HL-60 (cell line): ENCODE results near the gene BIK.

Experiments used
- CTCF ChIP-seq: IDR thresholded peaks from one replicate; pipeline ENCODE4 v1.5.1; 2011; ENCODE audit warnings: low read length, control low read depth, inconsistent platforms; ENCODE audit not compliant: insufficient read depth
- GABPA ChIP-seq: IDR thresholded peaks from 2 replicates; pipeline ENCODE4 v1.6.1; 2012; ENCODE audit warnings: low read depth
- POLR2AphosphoS5 ChIP-seq: IDR thresholded peaks from 2 replicates; pipeline ENCODE4 v1.6.1; 2012; ENCODE audit warnings: low read depth
- REST ChIP-seq: IDR thresholded peaks from 2 replicates; pipeline ENCODE4 v1.6.1; 2012; ENCODE audit warnings: low read depth; ENCODE audit not compliant: insufficient replicate concordance
- SPI1 ChIP-seq: IDR thresholded peaks from 2 replicates; pipeline ENCODE4 v1.6.1; 2012; ENCODE audit warnings: low read depth, mild to moderate bottlenecking, borderline replicate concordance

GRCh38 chr22:43167001-43167589 lies 56.5 kb downstream of the BIK start:
- TF ChIP-seq CTCF (no peak), REST (no peak), POLR2AphosphoS5 (no peak), SPI1 (no peak), GABPA (no peak)
